Aorta (tissue), 5 donors: ENCODE data around the gene RETSAT. TPM values are rescaled to one million over a fixed set of nuclear protein-coding genes. Genes with fewer than 3 reads are reported as not detected.
A peak's percentile ranks its signal among the peaks of the same experiment; 100 is the strongest.

Experiments used
- ATAC-seq: fragments of 200-7000 bp; cut with Tn5 transposase; one replicate; pipeline ENCODE4 v1.9.1; 2022; ENCODE audit warnings: moderate library complexity; ENCODE audit not compliant: low FRiP score
- DNase-seq, 2 donors: peaks; one replicate each; pipeline ENCODE4 v3.0.0-alpha.2; 2020
- H3K27ac ChIP-seq, 2 donors: one replicate each; pipeline ENCODE4 v1.5.1; 2013; ENCODE audit warnings: low read length in 2 of 2, mild to moderate bottlenecking in 2 of 2, moderate library complexity in 2 of 2, control low read depth in 1 of 2, inconsistent platforms in 1 of 2, low read depth in 1 of 2
- H3K27me3 ChIP-seq, 2 donors: one replicate each; pipeline ENCODE4 v1.6.1; 2013; ENCODE audit warnings: control low read depth in 1 of 2, low read length in 1 of 2, mild to moderate bottlenecking in 1 of 2, moderate library complexity in 1 of 2; ENCODE audit not compliant: insufficient read depth in 2 of 2, control insufficient read depth in 1 of 2
- H3K36me3 ChIP-seq, 2 donors: one replicate each; pipeline ENCODE4 v1.6.1; 2013; ENCODE audit warnings: control low read depth in 1 of 2, low read length in 1 of 2, mild to moderate bottlenecking in 1 of 2; ENCODE audit not compliant: insufficient read depth in 2 of 2, control insufficient read depth in 1 of 2
- H3K4me1 ChIP-seq, 2 donors: one replicate each; pipeline ENCODE4 v1.6.1; 2013; ENCODE audit warnings: low read length in 2 of 2, control low read depth in 1 of 2, mild to moderate bottlenecking in 1 of 2, moderate library complexity in 1 of 2; ENCODE audit not compliant: insufficient read depth in 2 of 2, control insufficient read depth in 1 of 2
- H3K4me3 ChIP-seq, 2 donors: one replicate each; pipeline ENCODE4 v1.5.1; 2013; ENCODE audit warnings: low read length in 2 of 2, control low read depth in 1 of 2, mild to moderate bottlenecking in 1 of 2
- H3K9me3 ChIP-seq: one replicate; pipeline ENCODE4 v1.6.1; 2013; ENCODE audit warnings: mild to moderate bottlenecking, low read length; ENCODE audit not compliant: control insufficient read depth
- WGBS, 2 donors: extraction: QIAGEN DNeasy Blood & Tissue Kit; methylation state at CpG; one replicate each; pipeline ENCODE4 v1.1.7; 2013; 5-methylcytosine and 5-hydroxymethylcytosine counted together
- intact Hi-C, 2 donors: fragments of 100-400 bp; cut with DNase I; formaldehyde crosslinking; loops; one replicate each; pipeline versions ENCODE4 v1.14.2 to v1.15.0; 2022
- polyA plus RNA-seq, 2 donors: library from polyadenylated mRNA; stranded (reverse); fragments of 200-250 nt; gene quantifications; one replicate each; pipeline ENCODE4 v1.2.3, GENCODE V29; 2013
- total RNA-seq, 2 donors: library from RNA; stranded (reverse); fragmentation: NEBNext Ultra II Directional; extraction: Animal tissue kit (Norgen Biotek cat#: 25700); gene quantifications; one replicate each; pipeline ENCODE4 v1.2.1, GENCODE V29; 2021
- donor health status: healthy with polysubstance abuse.
- donor health status: Bipolar disorder and iron deficiency.
- donor health status: DM: no; HTN: no; CAD: no.
- donor health status: DM: no; HTN: no; CAD: no.
- donor health status: DM: yes; HTN: yes; CAD: no.

Gene RETSAT
- total and polyA plus RNA-seq, 4 donors, result 18.9 to 29.5 (median 23.3) TPM

GRCh38 chr2:85396531-85397470 lies 42.5 kb upstream of the RETSAT start:
- WGBS, 2 donors, result 34 to 36% methylated on average over 5 of the region's 5 CpGs
- Histone ChIP-seq H3K27ac (peak overlapping the region; percentile 5 to 64), H3K9me3 (no peaks in the 10 kb centered on the region), H3K4me3 (no peak overlapping the region), H3K27me3 (no peaks in the 10 kb centered on the region), H3K36me3 (no peaks in the 10 kb centered on the region), H3K4me1 (no peaks in the 10 kb centered on the region)
- ATAC-seq (no peak), DNase-seq (peak in 1 of 2 donors; percentile 36)
- intact Hi-C loops, result no loop called here

GRCh38 chr2:85395912-85396475 lies 41.7 kb upstream of the RETSAT start:
- WGBS, 2 donors, result 86 to 92% methylated on average over 14 of the region's 14 CpGs
- H3K27ac ChIP-seq, result peak overlapping the region in 1 of 2 donors; percentile 22
- ATAC-seq, result no peak
- H3K27me3 ChIP-seq, result no peaks in the 10 kb centered on the region
- no peaks in the 10 kb centered on the region for H3K9me3 ChIP-seq
- no peak overlapping the region for H3K4me3 ChIP-seq
- no peaks in the 10 kb centered on the region for H3K36me3 ChIP-seq
- DNase-seq, result peak in 1 of 2 donors; percentile 62
- intact Hi-C loops, result no loop called here
- H3K4me1 ChIP-seq, result no peaks in the 10 kb centered on the region

DNA sequence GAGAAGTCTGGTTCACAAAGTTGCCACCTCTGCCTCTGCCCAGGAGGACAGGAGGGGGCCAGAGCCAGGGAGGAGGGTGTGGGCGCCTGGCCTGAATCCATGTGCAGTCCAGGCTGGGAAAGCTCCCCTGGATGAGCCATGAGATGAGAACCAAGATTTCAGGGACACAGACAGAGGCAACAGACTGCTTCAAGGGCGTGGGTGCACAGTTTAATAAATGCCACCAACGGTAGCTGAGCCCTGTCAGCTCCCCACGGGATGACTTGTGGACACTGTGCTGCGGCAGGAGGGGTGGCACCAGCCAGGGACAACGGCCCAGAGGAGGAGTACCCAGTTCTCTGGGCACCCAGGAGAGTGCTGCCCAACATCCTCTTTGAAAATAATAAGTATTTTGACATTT lies 40.6 kb upstream of the RETSAT start:
- peak in 1 of 2 donors; percentile 32 for DNase-seq
- Histone ChIP-seq H3K4me3 (no peak overlapping the region), H3K9me3 (no peaks in the 10 kb centered on the region), H3K4me1 (no peaks in the 10 kb centered on the region), H3K27ac (no peak overlapping the region), H3K36me3 (peaks cover 0 to 1% of the 10 kb centered on the region in 2 donors), H3K27me3 (no peaks in the 10 kb centered on the region)
- 89 to 94% methylated on average over 6 of the region's 6 CpGs for WGBS, 2 donors
- intact Hi-C loops, result no loop called here
- ATAC-seq, result no peak

- 37 to 55% methylated on average over 4 of the region's 4 CpGs for WGBS, 2 donors
These were observed 39.9 kb upstream of the RETSAT start for GRCh38 chr2:85394261-85394681.

DNA sequence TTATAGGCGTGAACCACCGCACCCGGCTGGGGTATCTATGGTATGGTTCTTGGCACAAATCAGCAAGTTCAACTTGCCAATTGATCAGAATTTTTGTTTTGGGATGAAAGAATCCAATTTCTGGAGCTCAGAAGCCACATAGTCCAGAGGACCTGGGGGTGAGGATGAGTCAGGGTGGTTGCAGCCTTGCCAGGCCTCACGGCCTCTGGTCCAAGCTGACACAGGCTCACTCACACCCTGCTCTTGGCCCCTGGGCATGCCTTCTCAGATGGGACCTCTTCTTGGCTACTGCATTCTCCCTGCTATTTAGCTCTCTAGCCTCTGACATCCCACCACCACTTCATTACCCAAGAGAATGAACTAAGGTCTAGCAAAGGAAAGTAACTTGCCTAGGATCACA lies 39.5 kb upstream of the RETSAT start:
- DNase-seq, result peak in 1 of 2 donors; percentile 71
- no peaks in the 10 kb centered on the region for H3K27me3 ChIP-seq
- ATAC-seq, result no peak
- WGBS, 2 donors, result 84 to 89% methylated on average over 4 of the region's 4 CpGs
- peaks cover 0 to 1% of the 10 kb centered on the region in 2 donors for H3K36me3 ChIP-seq
- no peak overlapping the region for H3K27ac ChIP-seq
- intact Hi-C loops, result no loop called here
- no peaks in the 10 kb centered on the region for H3K9me3 ChIP-seq
- no peak overlapping the region for H3K4me3 ChIP-seq
- no peaks in the 10 kb centered on the region for H3K4me1 ChIP-seq

More at GRCh38 chr2:85394261-85394681, 39.9 kb upstream of the RETSAT start:
- H3K27me3 ChIP-seq, result no peaks in the 10 kb centered on the region
- H3K9me3 ChIP-seq, result no peaks in the 10 kb centered on the region
- H3K4me1 ChIP-seq, result no peaks in the 10 kb centered on the region
- ATAC-seq, result no peak
- intact Hi-C loops, result no loop called here
- H3K36me3 ChIP-seq, result peaks cover 0 to 1% of the 10 kb centered on the region in 2 donors
- no peak overlapping the region for H3K4me3 ChIP-seq
- H3K27ac ChIP-seq, result no peak overlapping the region
- peak in 1 of 2 donors; percentile 81 for DNase-seq

GRCh38 chr2:85390941-85391669 lies 36.8 kb upstream of the RETSAT start:
- 80 to 81% methylated on average over 11 of the region's 11 CpGs for WGBS, 2 donors
- H3K27me3 ChIP-seq, result no peaks in the 10 kb centered on the region
- H3K4me1 ChIP-seq, result no peaks in the 10 kb centered on the region
- ATAC-seq (peak; percentile 61), DNase-seq (peak; percentile 72 to 91)
- peaks cover 0 to 1% of the 10 kb centered on the region in 2 donors for H3K36me3 ChIP-seq
- H3K27ac ChIP-seq, result no peak overlapping the region
- intact Hi-C loops, result no loop called here
- H3K4me3 ChIP-seq, result no peak overlapping the region
- no peaks in the 10 kb centered on the region for H3K9me3 ChIP-seq

DNA sequence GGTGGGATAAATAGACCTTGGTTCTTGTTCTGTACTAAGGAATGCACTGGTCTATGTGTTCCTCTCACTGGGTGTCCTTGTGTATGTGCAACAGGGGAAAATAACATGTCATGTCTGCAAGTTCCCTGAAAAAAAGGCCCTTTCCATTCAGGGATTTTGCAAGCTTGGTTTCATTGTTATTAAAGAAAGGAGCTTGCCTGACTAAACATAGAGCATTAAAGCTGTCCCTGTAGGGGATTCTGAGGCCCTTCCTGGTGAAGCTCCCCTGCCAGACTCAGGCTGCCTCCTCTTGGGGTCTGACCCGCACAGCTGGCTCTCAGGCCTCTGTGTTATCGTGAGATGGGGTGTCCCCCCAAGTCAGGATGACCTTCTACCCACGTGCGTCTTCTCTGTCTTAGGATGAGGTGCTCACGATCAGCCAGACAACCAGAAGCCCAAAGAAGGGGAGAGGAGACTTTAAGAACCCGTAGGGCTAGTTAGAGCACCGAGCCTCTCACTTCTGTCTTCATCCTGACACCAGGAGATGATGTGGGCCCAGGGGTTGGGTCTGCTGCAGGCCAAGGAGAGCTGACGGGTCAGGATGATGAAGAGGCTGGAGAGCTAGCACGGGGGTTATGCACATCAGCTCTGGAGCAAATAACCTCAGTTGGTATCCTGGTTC lies 34.7 kb upstream of the RETSAT start:
- no peaks in the 10 kb centered on the region for H3K4me1 ChIP-seq
- 83% methylated on average over 9 of the region's 9 CpGs for WGBS, 2 donors
- H3K27me3 ChIP-seq, result no peaks in the 10 kb centered on the region
- H3K9me3 ChIP-seq, result no peaks in the 10 kb centered on the region
- intact Hi-C loops, result no loop called here
- DNase-seq, result no peak
- no peak overlapping the region for H3K4me3 ChIP-seq
- H3K27ac ChIP-seq, result no peak overlapping the region
- H3K36me3 ChIP-seq, result peaks cover 0 to 5% of the 10 kb centered on the region in 2 donors
- no peak for ATAC-seq

DNA sequence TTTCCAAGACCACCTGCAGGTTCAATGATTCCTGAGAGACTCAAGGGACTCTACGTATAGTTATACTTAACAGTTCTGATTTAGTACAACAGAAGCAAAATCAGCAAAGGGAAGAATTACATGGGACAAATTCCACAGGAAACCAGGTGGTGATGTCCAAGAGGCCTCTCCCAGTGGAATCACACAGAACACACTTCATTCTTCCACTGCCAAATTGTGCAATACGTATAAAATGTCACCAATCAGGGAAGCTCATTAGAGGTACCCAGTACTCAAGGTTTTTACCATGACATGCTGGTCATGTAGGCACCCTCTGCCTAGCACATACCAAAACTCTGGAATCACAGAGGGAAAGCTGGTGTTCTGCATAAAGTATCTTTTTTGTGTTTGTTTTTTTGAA lies 33.4 kb upstream of the RETSAT start:
- WGBS, 2 donors, result 78 to 87% methylated on average over 2 of the region's 2 CpGs
- DNase-seq (no peak), ATAC-seq (no peak)
- Histone ChIP-seq H3K36me3 (peaks cover 0 to 5% of the 10 kb centered on the region in 2 donors), H3K27me3 (no peaks in the 10 kb centered on the region), H3K9me3 (no peaks in the 10 kb centered on the region), H3K4me3 (no peak overlapping the region), H3K4me1 (no peaks in the 10 kb centered on the region), H3K27ac (no peak overlapping the region)
- intact Hi-C loops, result no loop called here
